ENCODE results near the gene EPHB6.

DNA sequence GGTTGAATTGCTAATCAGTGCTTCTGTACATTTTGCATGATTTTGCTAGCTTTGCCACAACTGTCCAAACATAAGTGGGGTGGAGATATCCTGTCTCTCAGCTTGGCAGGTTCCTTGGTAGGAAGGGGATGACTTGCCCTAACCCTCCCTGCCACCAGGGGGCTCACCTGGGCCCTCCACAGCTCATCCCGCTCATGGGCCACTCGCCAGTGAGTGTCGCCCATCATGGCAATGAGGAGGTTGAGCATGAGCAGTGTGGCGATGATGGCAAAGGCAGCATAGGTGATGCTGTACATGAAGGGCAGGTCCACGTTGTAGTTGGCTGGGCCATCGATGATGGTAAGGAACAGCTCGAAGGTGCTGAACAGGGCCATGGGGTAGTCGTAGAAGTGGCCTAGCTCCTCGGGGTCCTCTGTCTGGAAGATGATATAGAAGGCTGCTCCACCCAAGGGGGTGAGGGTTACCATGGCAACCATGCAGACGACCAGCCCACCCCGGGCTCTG, 18.5 kb downstream of the EPHB6 start:
- TF ChIP-seq POLR2AphosphoS5 (IDR thresholded peaks at IDR 0.05) (no peak), POLR2A (IDR thresholded peaks at IDR 0.05) (no peak)
- TF ChIP-seq, protein P1, sequence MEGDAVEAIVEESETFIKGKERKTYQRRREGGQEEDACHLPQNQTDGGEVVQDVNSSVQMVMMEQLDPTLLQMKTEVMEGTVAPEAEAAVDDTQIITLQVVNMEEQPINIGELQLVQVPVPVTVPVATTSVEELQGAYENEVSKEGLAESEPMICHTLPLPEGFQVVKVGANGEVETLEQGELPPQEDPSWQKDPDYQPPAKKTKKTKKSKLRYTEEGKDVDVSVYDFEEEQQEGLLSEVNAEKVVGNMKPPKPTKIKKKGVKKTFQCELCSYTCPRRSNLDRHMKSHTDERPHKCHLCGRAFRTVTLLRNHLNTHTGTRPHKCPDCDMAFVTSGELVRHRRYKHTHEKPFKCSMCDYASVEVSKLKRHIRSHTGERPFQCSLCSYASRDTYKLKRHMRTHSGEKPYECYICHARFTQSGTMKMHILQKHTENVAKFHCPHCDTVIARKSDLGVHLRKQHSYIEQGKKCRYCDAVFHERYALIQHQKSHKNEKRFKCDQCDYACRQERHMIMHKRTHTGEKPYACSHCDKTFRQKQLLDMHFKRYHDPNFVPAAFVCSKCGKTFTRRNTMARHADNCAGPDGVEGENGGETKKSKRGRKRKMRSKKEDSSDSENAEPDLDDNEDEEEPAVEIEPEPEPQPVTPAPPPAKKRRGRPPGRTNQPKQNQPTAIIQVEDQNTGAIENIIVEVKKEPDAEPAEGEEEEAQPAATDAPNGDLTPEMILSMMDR (IDR thresholded peaks at IDR 0.05) = no peak

All from sigmoid colon (tissue), 4 donors.